HEK293T (cell line): ENCODE measurements around the gene SP1.
"Not testable (repeated sequence)": the region's sequence is repeated elsewhere in the genome, so short reads cannot be mapped to it uniquely, and the experiment has no call there.

Experiments
- CTCF ChIA-PET: fragments of 350-600 bp; formaldehyde crosslinking; extraction: SDS; loops from one replicate; lab custom pipeline; 2021; ENCODE audit warnings: antibody characterized with exemption, inconsistent platforms; lab: Yijun Ruan, JAX
- POLR2A ChIA-PET: fragments of 350-600 bp; formaldehyde crosslinking; extraction: SDS; loops from one replicate; lab custom pipeline; 2020; ENCODE audit warnings: antibody characterized with exemption, inconsistent platforms; lab: Yijun Ruan, JAX
- DNase-seq: peaks from one replicate; pipeline ENCODE4 v3.0.0; 2012; ENCODE audit warnings: mixed read lengths; ENCODE audit errors: extremely low spot score
- ARNT ChIP-seq: fragments of 450-650 bp; IDR thresholded peaks from 2 replicates; pipeline ENCODE4 v1.6.1; 2017; ENCODE audit warnings: mild to moderate bottlenecking
- BHLHE40 ChIP-seq: fragments of 450-650 bp; IDR thresholded peaks from 2 replicates; pipeline ENCODE4 v1.6.1; 2016; ENCODE audit warnings: mild to moderate bottlenecking, moderate library complexity, borderline replicate concordance
- CTBP1 ChIP-seq: fragments of 450-650 bp; IDR thresholded peaks from 2 replicates; pipeline ENCODE4 v1.6.1; 2016; ENCODE audit warnings: borderline replicate concordance
- ELF4 ChIP-seq: fragments of 450-650 bp; IDR thresholded peaks from 2 replicates; pipeline ENCODE4 v1.6.1; 2017; ENCODE audit warnings: antibody characterized with exemption
- FOXA1 ChIP-seq: fragments of 450-650 bp; IDR thresholded peaks from 2 replicates; pipeline ENCODE4 v1.6.1; 2016; ENCODE audit warnings: mild to moderate bottlenecking
- FOXK2 ChIP-seq: fragments of 450-650 bp; IDR thresholded peaks from 2 replicates; pipeline ENCODE4 v1.6.1; 2016; ENCODE audit warnings: mild to moderate bottlenecking
- FOXM1 ChIP-seq: fragments of 450-650 bp; IDR thresholded peaks from 2 replicates; pipeline ENCODE4 v1.6.1; 2017; ENCODE audit warnings: mild to moderate bottlenecking, borderline replicate concordance
- HDGF ChIP-seq: fragments of 450-650 bp; IDR thresholded peaks from 2 replicates; pipeline ENCODE4 v1.6.1; 2017; ENCODE audit warnings: antibody characterized with exemption, borderline replicate concordance
- L3MBTL2 ChIP-seq: fragments of 450-650 bp; conservative IDR thresholded peaks from 2 replicates; pipeline ENCODE4 v1.6.1; 2016; ENCODE audit warnings: mild to moderate bottlenecking
- LEF1 ChIP-seq: fragments of 450-650 bp; IDR thresholded peaks from 2 replicates; pipeline ENCODE4 v1.6.1; 2017; ENCODE audit warnings: mild to moderate bottlenecking, borderline replicate concordance
- NFRKB ChIP-seq: fragments of 450-650 bp; IDR thresholded peaks from 2 replicates; pipeline ENCODE4 v1.6.1; 2016; ENCODE audit warnings: mild to moderate bottlenecking, moderate library complexity
- SP1 ChIP-seq: fragments of 450-650 bp; IDR thresholded peaks from 2 replicates; pipeline ENCODE4 v1.6.1; 2017
- SUZ12 ChIP-seq: fragments of 450-650 bp; IDR thresholded peaks from 2 replicates; pipeline ENCODE4 v1.6.1; 2016; ENCODE audit warnings: mild to moderate bottlenecking
- TARDBP ChIP-seq: fragments of 450-650 bp; IDR thresholded peaks from 2 replicates; pipeline ENCODE4 v1.6.1; 2016
- ZNF384 ChIP-seq: fragments of 450-650 bp; IDR thresholded peaks from 2 replicates; pipeline ENCODE4 v1.6.1; 2016
- TF ChIP-seq, protein P1 (sequence below): fragments of 450-650 bp; IDR thresholded peaks from 2 replicates; pipeline ENCODE4 v1.6.1; 2016

SP1 gene

DNA sequence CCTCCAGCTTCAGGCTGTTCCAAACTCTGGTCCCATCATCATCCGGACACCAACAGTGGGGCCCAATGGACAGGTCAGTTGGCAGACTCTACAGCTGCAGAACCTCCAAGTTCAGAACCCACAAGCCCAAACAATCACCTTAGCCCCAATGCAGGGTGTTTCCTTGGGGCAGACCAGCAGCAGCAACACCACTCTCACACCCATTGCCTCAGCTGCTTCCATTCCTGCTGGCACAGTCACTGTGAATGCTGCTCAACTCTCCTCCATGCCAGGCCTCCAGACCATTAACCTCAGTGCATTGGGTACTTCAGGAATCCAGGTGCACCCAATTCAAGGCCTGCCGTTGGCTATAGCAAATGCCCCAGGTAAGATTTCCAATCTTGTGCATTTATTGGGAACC lies 3.3 kb downstream of the SP1 start:
- ChIA-PET POLR2A (interaction anchor here (1.5 to 2.1 kb wide), 2 partner anchors 62 to 118 kb away, joined by 4 to 9 read pairs; partner anchors contain the start of genes AAAS and TARBP2), CTCF (interaction anchor here (0.9 to 3.7 kb wide), 5 partner anchors 31 to 62 kb away, joined by 3 to 17 read pairs (median 5); no protein-coding TSS in a partner anchor)
- DNase-seq: no peak
- TF ChIP-seq ELF4: no peak
- TF ChIP-seq TARDBP: no peak
- no peak for TF ChIP-seq HDGF
- no peak for TF ChIP-seq CTBP1
- no peak for TF ChIP-seq ARNT
- no peak for TF ChIP-seq NFRKB
- TF ChIP-seq LEF1: no peak
- TF ChIP-seq FOXA1: no peak
- TF ChIP-seq SUZ12: no peak
- no peak for TF ChIP-seq SP1
- TF ChIP-seq, protein P1, sequence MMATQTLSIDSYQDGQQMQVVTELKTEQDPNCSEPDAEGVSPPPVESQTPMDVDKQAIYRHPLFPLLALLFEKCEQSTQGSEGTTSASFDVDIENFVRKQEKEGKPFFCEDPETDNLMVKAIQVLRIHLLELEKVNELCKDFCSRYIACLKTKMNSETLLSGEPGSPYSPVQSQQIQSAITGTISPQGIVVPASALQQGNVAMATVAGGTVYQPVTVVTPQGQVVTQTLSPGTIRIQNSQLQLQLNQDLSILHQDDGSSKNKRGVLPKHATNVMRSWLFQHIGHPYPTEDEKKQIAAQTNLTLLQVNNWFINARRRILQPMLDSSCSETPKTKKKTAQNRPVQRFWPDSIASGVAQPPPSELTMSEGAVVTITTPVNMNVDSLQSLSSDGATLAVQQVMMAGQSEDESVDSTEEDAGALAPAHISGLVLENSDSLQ: no peak
- no peak for TF ChIP-seq L3MBTL2

DNA sequence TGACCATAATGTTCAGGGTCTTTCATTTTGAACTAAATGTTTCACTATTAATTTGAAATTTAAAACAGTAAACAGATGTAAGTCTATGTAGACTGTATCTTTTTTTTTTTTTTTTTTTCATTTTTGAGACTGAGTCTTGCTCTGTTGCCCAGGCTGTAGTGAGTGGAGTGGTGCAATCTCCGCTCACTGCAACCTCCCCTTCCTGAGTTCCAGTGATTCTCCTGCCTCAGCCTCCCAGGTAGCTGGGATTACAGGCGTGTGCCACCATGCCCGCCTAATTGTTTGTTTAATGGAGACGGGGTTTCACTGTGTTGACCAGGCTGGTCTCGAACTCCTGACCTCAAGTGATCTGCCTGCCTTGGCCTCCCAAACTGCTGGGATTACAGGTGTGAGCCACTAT lies 6.4 kb downstream of the SP1 start:
- DNase-seq: not testable (repeated sequence)
- POLR2A ChIA-PET: interaction anchor here (3.4 kb wide), 1 partner anchor 35 kb away, joined by 11 read pairs; no protein-coding TSS in a partner anchor
- CTCF ChIA-PET: interaction anchor here (1.9 kb wide), 1 partner anchor 34 kb away, joined by 10 read pairs; no protein-coding TSS in a partner anchor

DNA sequence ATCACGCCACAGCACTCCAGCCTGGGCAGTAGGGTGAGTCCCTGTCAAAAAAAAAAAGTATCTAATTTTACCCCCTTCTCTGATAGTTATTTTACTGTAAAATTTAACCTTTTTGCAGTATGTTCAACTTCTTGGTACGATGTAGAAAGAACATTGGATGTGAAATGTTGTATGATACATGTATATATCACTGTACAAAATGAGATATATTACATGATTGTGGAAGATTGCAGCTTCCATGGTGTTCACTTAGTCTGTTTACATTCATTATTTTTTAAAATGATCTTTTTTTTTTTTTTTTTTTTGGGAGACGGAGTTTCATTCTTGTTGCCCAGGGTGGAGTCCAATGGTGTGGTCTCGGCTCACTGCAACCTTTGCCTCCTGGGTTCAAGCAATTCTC lies 9.0 kb downstream of the SP1 start:
- ChIA-PET POLR2A (interaction anchor here (1.3 to 3.4 kb wide), 4 partner anchors 10 to 68 kb away, joined by 4 to 19 read pairs (median 10); partner anchors contain the start of genes AAAS and SP1), CTCF (interaction anchor here (0.9 to 1.8 kb wide), 5 partner anchors 33 to 168 kb away, joined by 3 to 7 read pairs (median 6); partner anchors contain the start of gene AAAS)
- TF ChIP-seq, protein P1: no peak
- TF ChIP-seq ZNF384: no peak
- no peak for TF ChIP-seq SUZ12
- no peak for TF ChIP-seq L3MBTL2
- no peak for TF ChIP-seq LEF1
- TF ChIP-seq HDGF: no peak
- TF ChIP-seq CTBP1: no peak
- no peak for TF ChIP-seq TARDBP
- TF ChIP-seq NFRKB: no peak
- TF ChIP-seq FOXM1: no peak
- TF ChIP-seq ARNT: no peak
- TF ChIP-seq ELF4: no peak
- TF ChIP-seq FOXA1: no peak
- no peak for TF ChIP-seq FOXK2
- DNase-seq: no peak

DNA sequence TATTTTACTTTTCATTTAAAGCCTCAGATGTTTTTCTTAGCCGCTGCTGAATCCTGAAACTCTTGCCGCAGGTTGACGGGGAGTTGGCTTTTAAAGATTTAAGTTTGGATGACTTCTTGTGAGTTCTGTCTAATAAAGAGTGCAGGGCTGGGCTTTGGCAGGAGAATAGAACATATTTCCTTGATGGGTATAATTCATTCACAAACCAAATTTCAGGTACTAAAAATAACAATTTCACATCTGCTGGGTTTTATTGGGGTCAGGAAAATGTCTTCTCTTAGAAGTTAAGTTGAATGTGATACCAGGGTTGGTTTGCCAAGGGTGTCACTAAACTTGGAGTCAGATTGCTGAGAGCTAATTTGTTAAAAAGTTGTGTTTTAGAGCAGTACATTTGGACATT lies 9.7 kb downstream of the SP1 start:
- TF ChIP-seq BHLHE40 (no peak), TARDBP (no peak)
- ChIA-PET CTCF (interaction anchor here (0.7 kb wide), 1 partner anchor 32 kb away, joined by 3 read pairs; no protein-coding TSS in a partner anchor), POLR2A (interaction anchor here (1.1 to 1.5 kb wide), 2 partner anchors 69 to 111 kb away, joined by 3 read pairs; partner anchors contain the start of gene TARBP2)
- DNase-seq: no peak

DNA sequence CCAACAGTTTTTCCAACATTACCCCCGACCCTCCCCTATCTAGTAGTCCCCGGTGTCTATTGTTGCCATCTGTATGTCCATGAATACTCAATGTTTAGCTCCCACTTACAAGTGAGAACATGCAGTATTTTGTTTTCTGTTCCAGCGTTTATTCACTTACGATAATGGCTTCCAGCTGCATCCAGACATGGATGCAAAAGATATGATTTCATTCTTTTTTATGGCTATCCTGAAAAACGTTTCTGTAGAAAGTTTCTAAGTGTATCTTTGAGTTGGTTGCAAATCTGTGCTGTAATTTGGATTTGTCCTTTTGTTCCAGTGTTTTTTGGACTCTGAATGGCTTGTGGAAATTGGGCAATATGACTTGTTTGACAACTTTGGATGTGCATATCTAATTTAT lies 11.7 kb downstream of the SP1 start:
- ChIA-PET POLR2A (no interaction called here), CTCF (interaction anchor here (1.1 kb wide), 1 partner anchor 39 kb away, joined by 3 read pairs; no protein-coding TSS in a partner anchor)
- no peak for DNase-seq
- no peak for TF ChIP-seq LEF1
- no peak for TF ChIP-seq CTBP1
- no peak for TF ChIP-seq BHLHE40
- TF ChIP-seq, protein P1: no peak
- no peak for TF ChIP-seq SUZ12
- TF ChIP-seq ELF4: no peak
- no peak for TF ChIP-seq FOXM1
- TF ChIP-seq ARNT: no peak
- TF ChIP-seq HDGF: no peak
- no peak for TF ChIP-seq ZNF384
- TF ChIP-seq FOXK2: no peak
- no peak for TF ChIP-seq FOXA1
- TF ChIP-seq L3MBTL2: no peak
- no peak for TF ChIP-seq TARDBP
- TF ChIP-seq SP1: no peak
- no peak for TF ChIP-seq NFRKB

DNA sequence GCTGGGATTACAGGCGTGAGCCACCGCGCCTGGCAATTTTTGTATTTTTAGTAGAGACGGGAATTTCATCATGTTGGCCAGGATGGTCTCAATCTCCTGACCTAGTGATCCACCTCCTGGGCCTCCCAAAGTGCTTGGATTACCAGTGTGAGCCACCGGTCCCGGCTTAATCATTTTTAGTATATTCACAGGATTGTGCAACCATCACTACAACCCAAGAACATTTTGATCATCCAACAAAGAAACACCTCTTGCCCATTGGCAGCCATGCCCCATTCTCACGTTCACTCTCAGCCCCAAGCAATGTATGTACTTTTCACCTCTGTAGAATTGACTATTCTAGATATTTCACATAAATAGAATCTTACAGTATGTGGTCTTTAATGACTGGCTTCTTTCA lies 19.9 kb downstream of the SP1 start:
- no peak for DNase-seq
- POLR2A ChIA-PET: no interaction called here
- CTCF ChIA-PET: no interaction called here
- TF ChIP-seq FOXM1 (no peak), TARDBP (no peak), CTBP1 (no peak), ELF4 (no peak), HDGF (no peak), LEF1 (no peak), ARNT (no peak), BHLHE40 (no peak), ZNF384 (no peak), SUZ12 (no peak), L3MBTL2 (no peak), FOXA1 (no peak), SP1 (no peak), FOXK2 (no peak), NFRKB (no peak)
- TF ChIP-seq, protein P1: no peak

DNA sequence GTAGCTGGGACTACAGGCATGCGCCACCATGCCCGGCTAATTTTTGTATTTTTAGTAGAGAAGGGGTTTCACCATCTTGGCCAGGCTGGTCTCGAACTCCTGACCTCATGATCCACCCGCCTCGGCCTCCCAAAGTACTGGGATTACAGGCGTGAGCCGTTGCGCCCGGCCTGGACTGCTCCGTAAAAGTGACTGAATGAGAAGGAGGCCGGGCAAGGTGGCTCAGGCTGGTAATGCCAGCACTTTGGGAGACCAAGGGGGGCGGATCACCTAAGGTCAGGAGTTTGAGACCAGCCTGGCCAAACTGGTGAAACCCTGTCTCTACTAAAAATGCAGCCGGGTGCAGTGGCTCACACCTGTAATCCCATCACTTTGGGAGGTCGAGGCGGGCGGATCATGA lies 22.4 kb downstream of the SP1 start:
- CTCF ChIA-PET, POLR2A ChIA-PET: not testable (repeated sequence)

More for the DNA sequence above, 22.4 kb downstream of the SP1 start:
- not testable (repeated sequence) for DNase-seq
